Stomach (tissue), 4 donors: ENCODE data around the gene NEO1.

ENCODE experiments used
- EP300 ChIP-seq: sonication (generic); formaldehyde crosslinking; IDR thresholded peaks from one replicate; pipeline ENCODE4 v1.6.1; 2017; ENCODE audit warnings: antibody characterized with exemption
- POLR2A ChIP-seq, 4 donors: fragments of 450-650 bp; IDR thresholded peaks; one replicate each; pipeline ENCODE4 v1.6.1; 2016; ENCODE audit warnings: antibody characterized with exemption in 4 of 4, control low read depth in 2 of 4, mild to moderate bottlenecking in 1 of 4, moderate library complexity in 1 of 4
- TF ChIP-seq, protein P1 (sequence below), 7 experiments: fragments of 450-650 bp in 4 of 7; fragments of 200-600 bp in 3 of 7; sonication (generic) in 3 of 7; IDR thresholded peaks; one replicate each; pipeline ENCODE4 v1.5.1; 2016 to 2019; ENCODE audit warnings: antibody characterized with exemption in 7 of 7, control low read depth in 2 of 7, mild to moderate bottlenecking in 1 of 7

DNA sequence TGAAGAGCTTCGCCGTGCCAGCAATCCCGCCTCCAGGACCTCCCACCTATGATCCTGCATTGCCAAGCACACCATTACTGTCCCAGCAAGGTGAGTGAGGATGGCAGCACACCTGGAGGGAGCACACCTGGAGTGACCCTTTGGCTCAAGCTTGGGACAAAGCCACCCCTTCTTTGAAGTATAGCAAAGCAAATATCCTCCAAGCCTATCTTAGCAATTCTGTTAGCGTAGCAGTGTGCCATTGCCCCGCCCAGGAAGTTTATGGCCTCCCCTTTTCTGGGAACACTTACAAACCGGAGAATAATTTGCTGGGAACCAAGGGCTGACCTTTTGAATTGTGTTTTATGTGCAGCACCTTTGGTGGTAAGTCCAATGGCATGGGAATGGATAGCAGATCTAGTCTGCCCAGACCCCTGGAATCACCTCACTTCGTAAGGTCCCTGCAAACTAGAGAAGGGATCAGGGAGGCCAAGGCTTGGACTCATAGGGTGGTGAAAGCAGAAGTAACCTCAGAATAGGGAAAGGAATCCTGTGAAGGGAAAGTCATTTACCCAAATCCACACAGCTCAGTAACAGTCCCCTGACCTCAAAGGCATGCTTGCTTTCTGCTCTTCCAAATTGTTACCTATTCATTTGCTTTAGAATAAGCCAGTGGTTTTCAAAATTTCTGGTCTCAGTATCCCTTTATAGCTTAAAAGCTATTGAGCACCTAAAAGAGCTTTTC is 246.4 kb downstream of the NEO1 start:
- TF ChIP-seq, protein P1, sequence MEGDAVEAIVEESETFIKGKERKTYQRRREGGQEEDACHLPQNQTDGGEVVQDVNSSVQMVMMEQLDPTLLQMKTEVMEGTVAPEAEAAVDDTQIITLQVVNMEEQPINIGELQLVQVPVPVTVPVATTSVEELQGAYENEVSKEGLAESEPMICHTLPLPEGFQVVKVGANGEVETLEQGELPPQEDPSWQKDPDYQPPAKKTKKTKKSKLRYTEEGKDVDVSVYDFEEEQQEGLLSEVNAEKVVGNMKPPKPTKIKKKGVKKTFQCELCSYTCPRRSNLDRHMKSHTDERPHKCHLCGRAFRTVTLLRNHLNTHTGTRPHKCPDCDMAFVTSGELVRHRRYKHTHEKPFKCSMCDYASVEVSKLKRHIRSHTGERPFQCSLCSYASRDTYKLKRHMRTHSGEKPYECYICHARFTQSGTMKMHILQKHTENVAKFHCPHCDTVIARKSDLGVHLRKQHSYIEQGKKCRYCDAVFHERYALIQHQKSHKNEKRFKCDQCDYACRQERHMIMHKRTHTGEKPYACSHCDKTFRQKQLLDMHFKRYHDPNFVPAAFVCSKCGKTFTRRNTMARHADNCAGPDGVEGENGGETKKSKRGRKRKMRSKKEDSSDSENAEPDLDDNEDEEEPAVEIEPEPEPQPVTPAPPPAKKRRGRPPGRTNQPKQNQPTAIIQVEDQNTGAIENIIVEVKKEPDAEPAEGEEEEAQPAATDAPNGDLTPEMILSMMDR (IDR thresholded peaks at IDR 0.05) = no peak
- no peak for TF ChIP-seq POLR2A (IDR thresholded peaks at IDR 0.05)
- no peak for TF ChIP-seq EP300
